ENCODE data around the gene KIR3DL2.
"Not testable (repeated sequence)": the region's sequence is repeated elsewhere in the genome, so short reads cannot be mapped to it uniquely, and the experiment has no call there.

KIR3DL2 gene

DNA sequence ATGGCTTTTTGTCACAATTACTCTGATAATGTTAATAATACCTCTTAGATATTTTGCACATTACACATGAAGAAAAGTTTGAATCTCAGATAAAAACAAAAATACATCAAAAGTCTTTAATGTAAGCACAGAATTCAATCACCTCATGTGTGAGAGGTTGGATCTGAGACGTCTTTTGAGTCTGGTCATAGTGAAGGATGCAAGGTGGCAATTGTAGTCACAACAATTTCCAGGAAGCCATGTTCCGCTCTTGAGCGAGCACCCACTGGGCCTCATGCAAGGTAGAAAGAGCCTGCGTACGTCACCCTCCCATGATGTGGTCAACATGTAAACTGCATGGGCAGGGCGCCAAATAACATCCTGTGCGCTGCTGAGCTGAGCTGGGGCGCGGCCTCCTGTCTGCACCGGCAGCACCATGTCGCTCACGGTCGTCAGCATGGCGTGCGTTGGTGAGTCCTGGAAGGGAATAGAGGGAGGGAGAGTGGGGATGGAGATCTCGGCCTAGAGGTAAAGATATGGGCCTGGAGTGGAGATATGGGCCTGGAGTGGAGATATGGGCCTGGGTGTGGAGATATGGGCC lies at the start of gene KIR3DL2:
KIR3DL2 (plus strand) TSS at position 383 of the 580 bp plus-strand sequence; CDS start at position 416, 33 bp downstream.
- not testable (repeated sequence) for H3K4me1 ChIP-seq (ENCODE audit: insufficient read depth, low read length); H3K27me3 ChIP-seq (ENCODE audit: insufficient read depth, low read length); H3K9ac ChIP-seq (ENCODE audit: low read depth, low read length); H3K36me3 ChIP-seq (ENCODE audit: insufficient read depth, low read depth, low read length); H3K4me3 ChIP-seq (ENCODE audit: low read length); H3K27ac ChIP-seq (ENCODE audit: low read length)
- H3K9me3 ChIP-seq (ENCODE audit: insufficient read depth, low read depth, low read length) = peaks cover 79% of the 10 kb centered on the region

DNA sequence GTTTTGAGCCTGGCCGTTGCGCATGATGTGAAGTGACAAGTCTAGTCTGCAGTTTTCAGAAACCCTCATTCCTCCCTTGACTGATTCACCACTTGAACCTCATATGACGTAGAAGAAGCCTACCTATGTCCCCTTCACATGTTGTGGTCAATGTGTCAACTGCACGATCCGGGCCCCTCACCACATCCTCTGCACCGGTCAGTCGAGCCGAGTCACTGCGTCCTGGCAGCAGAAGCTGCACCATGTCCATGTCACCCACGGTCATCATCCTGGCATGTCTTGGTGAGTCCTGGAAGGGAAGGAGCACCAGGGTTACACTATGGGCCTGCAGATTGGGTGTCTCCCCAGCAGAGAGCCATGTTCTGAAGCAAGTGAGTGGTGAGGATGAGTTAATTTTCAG lies 46.8 kb upstream of the KIR3DL2 start, which contains the start of gene KIR2DL4:
KIR2DL4 (plus strand) TSS at position 201 of the 400 bp plus-strand sequence; CDS start at position 243, 42 bp downstream.
- Histone ChIP-seq H3K4me3 (ENCODE audit: low read length) (no peak within 1 kb of the TSS), H3K27ac (ENCODE audit: low read length) (no peak within 1 kb of the TSS), H3K9ac (ENCODE audit: low read depth, low read length) (no peak within 1 kb of the TSS), H3K27me3 (ENCODE audit: insufficient read depth, low read length) (no peaks in the 10 kb centered on the region), H3K4me1 (ENCODE audit: insufficient read depth, low read length) (no peaks in the 10 kb centered on the region), H3K36me3 (ENCODE audit: insufficient read depth, low read depth, low read length) (no peaks in the 10 kb centered on the region), H3K9me3 (ENCODE audit: insufficient read depth, low read depth, low read length) (peaks cover 75% of the 10 kb centered on the region)

DNA sequence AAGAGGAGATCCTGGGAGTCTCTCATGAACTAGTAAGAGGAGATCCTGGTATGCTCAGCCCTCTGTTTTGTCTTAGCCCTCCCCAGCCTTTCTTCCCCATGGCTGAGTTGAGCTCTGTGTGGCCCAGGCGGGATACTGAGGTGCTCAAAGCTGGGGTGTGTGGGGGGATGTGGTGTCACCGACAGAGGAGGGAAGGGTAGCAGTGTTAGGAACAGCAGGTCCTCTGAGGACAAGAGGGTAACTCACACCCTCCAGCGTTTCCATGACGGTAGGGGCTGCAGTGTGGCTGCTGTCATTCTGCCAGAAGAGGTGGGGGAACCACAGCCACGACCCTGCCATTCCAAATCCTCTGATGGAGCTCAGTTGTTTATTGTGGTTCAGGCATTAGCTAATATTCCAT lies 46.1 kb upstream of the KIR3DL2 start:
- peaks cover 82% of the 10 kb centered on the region for H3K9me3 ChIP-seq (ENCODE audit: insufficient read depth, low read depth, low read length)

DNA sequence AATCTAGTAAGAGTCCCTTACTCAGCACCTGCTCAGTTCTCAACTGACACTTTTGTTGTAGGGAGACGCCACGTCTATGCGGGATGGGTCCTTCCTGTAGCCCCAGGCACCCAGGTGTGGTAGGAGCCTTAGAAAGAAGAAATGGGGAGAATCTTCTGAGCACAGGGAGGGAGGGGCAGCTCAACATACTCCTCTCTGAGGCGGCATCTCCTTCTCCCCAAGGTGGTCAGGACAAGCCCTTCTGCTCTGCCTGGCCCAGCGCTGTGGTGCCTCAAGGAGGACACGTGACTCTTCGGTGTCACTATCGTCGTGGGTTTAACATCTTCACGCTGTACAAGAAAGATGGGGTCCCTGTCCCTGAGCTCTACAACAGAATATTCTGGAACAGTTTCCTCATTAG lies 45.7 kb upstream of the KIR3DL2 start:
- Histone ChIP-seq H3K36me3 (ENCODE audit: insufficient read depth, low read depth, low read length) (no peaks in the 10 kb centered on the region), H3K9me3 (ENCODE audit: insufficient read depth, low read depth, low read length) (peaks cover 87% of the 10 kb centered on the region)

More for the DNA sequence above, 46.1 kb upstream of the KIR3DL2 start:
- no peaks in the 10 kb centered on the region for H3K36me3 ChIP-seq (ENCODE audit: insufficient read depth, low read depth, low read length)
- H3K27me3 ChIP-seq (ENCODE audit: insufficient read depth, low read length) = no peaks in the 10 kb centered on the region
- no peak overlapping the region for H3K4me3 ChIP-seq (ENCODE audit: low read length)
- H3K9ac ChIP-seq (ENCODE audit: low read depth, low read length) = no peak overlapping the region
- H3K27ac ChIP-seq (ENCODE audit: low read length) = no peak overlapping the region
- no peaks in the 10 kb centered on the region for H3K4me1 ChIP-seq (ENCODE audit: insufficient read depth, low read length)

DNA sequence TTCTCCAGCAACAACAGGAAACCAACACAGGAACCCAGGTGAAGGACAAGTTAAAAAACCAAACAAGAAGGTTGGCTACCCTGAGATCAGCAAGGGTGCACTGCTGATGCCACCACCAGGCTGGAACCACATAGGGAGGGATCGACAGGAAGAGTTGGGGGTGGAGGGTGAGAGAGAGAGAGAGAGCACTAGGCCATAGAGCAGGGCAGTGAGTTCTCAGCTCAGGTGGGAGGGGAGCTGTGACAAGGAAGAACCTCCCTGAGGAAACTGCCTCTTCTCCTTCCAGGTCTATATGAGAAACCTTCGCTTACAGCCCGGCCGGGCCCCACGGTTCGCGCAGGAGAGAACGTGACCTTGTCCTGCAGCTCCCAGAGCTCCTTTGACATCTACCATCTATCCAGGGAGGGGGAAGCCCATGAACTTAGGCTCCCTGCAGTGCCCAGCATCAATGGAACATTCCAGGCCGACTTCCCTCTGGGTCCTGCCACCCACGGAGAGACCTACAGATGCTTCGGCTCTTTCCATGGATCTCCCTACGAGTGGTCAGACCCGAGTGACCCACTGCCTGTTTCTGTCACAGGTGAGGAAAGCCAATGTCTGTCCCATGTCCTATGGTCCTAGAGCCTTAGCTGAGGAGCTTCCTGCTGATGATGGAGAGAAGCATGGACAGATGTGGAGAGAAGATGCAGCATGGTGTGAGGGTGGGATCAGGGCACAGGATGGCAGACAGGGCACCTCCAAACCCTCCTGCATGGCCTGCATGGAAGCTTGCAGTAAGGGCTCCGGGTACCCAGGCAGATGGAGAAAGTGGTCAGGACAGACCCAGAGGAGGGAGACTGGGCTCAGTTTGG lies 44.4 kb upstream of the KIR3DL2 start:
- Histone ChIP-seq H3K9me3 (ENCODE audit: insufficient read depth, low read depth, low read length) (peaks cover 98% of the 10 kb centered on the region), H3K27ac (ENCODE audit: low read length) (no peak overlapping the region), H3K4me1 (ENCODE audit: insufficient read depth, low read length) (no peaks in the 10 kb centered on the region), H3K9ac (ENCODE audit: low read depth, low read length) (no peak overlapping the region), H3K27me3 (ENCODE audit: insufficient read depth, low read length) (no peaks in the 10 kb centered on the region), H3K36me3 (ENCODE audit: insufficient read depth, low read depth, low read length) (no peaks in the 10 kb centered on the region), H3K4me3 (ENCODE audit: low read length) (no peak overlapping the region; the same call in 1 of the 2 replicates)

More for the DNA sequence above, 45.7 kb upstream of the KIR3DL2 start:
- no peaks in the 10 kb centered on the region for H3K27me3 ChIP-seq (ENCODE audit: insufficient read depth, low read length)
- no peaks in the 10 kb centered on the region for H3K4me1 ChIP-seq (ENCODE audit: insufficient read depth, low read length)
- no peak overlapping the region for H3K27ac ChIP-seq (ENCODE audit: low read length)
- H3K4me3 ChIP-seq (ENCODE audit: low read length) = no peak overlapping the region
- H3K9ac ChIP-seq (ENCODE audit: low read depth, low read length) = no peak overlapping the region

DNA sequence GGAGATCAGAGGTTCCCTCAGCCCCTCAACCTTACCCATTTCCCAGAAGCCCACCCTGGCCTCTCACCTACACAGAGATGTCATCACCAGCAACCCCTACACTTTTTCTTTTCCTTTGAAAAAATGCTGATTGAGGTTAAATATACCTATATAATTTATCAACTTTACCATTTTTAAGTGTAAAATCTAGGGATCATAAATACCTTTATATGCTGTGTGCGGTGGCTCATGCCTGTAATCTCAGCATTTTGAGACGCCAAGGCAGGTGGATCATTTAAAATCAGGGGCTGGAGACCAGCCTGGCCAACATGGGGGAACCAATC lies 43.8 kb upstream of the KIR3DL2 start:
- Histone ChIP-seq H3K27ac (ENCODE audit: low read length) (no peak overlapping the region), H3K4me3 (ENCODE audit: low read length) (no peak overlapping the region), H3K36me3 (ENCODE audit: insufficient read depth, low read depth, low read length) (no peaks in the 10 kb centered on the region), H3K9ac (ENCODE audit: low read depth, low read length) (no peak overlapping the region), H3K4me1 (ENCODE audit: insufficient read depth, low read length) (no peaks in the 10 kb centered on the region), H3K27me3 (ENCODE audit: insufficient read depth, low read length) (no peaks in the 10 kb centered on the region), H3K9me3 (ENCODE audit: insufficient read depth, low read depth, low read length) (peaks cover 97% of the 10 kb centered on the region)

DNA sequence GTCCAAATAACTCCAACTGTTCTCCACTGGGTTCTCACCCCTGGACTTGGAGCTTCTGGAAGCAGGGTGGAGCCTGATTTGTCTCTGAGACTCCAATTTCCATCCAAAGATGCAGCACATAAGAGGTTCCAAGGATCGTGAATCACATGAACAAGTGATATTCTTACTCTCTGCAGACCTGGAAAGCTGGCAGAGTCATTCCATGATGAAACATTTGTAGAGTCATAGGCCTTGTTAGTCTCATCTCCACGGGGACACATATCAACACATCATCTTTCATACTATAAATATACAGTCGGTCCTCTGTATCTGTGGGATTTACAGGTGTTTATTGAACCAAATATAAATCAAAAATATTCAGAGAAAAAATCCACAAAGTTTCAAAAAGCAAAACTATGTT lies 35.7 kb upstream of the KIR3DL2 start:
- H3K4me3 ChIP-seq (ENCODE audit: low read length); H3K27ac ChIP-seq (ENCODE audit: low read length); H3K4me1 ChIP-seq (ENCODE audit: insufficient read depth, low read length); H3K9ac ChIP-seq (ENCODE audit: low read depth, low read length); H3K36me3 ChIP-seq (ENCODE audit: insufficient read depth, low read depth, low read length); H3K27me3 ChIP-seq (ENCODE audit: insufficient read depth, low read length): not testable (repeated sequence)
- peaks cover 93% of the 10 kb centered on the region for H3K9me3 ChIP-seq (ENCODE audit: insufficient read depth, low read depth, low read length)

DNA sequence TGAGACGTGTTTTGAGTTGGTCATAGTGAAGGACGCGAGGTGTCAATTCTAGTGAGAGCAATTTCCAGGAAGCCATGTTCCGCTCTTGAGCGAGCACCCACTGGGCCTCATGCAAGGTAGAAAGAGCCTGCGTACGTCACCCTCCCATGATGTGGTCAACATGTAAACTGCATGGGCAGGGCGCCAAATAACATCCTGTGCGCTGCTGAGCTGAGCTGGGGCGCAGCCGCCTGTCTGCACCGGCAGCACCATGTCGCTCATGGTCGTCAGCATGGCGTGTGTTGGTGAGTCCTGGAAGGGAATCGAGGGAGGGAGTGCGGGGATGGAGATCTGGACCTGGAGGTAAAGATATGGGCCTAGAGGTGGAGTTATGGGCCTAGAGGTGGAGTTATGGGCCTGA lies 34.0 kb upstream of the KIR3DL2 start, which contains the start of gene KIR3DL1:
KIR3DL1 (plus strand) TSS at position 218 of the 400 bp plus-strand sequence.
- H3K4me1 ChIP-seq (ENCODE audit: insufficient read depth, low read length); H3K9ac ChIP-seq (ENCODE audit: low read depth, low read length); H3K4me3 ChIP-seq (ENCODE audit: low read length); H3K27ac ChIP-seq (ENCODE audit: low read length); H3K27me3 ChIP-seq (ENCODE audit: insufficient read depth, low read length); H3K36me3 ChIP-seq (ENCODE audit: insufficient read depth, low read depth, low read length): not testable (repeated sequence)
- H3K9me3 ChIP-seq (ENCODE audit: insufficient read depth, low read depth, low read length) = peaks cover 94% of the 10 kb centered on the region

DNA sequence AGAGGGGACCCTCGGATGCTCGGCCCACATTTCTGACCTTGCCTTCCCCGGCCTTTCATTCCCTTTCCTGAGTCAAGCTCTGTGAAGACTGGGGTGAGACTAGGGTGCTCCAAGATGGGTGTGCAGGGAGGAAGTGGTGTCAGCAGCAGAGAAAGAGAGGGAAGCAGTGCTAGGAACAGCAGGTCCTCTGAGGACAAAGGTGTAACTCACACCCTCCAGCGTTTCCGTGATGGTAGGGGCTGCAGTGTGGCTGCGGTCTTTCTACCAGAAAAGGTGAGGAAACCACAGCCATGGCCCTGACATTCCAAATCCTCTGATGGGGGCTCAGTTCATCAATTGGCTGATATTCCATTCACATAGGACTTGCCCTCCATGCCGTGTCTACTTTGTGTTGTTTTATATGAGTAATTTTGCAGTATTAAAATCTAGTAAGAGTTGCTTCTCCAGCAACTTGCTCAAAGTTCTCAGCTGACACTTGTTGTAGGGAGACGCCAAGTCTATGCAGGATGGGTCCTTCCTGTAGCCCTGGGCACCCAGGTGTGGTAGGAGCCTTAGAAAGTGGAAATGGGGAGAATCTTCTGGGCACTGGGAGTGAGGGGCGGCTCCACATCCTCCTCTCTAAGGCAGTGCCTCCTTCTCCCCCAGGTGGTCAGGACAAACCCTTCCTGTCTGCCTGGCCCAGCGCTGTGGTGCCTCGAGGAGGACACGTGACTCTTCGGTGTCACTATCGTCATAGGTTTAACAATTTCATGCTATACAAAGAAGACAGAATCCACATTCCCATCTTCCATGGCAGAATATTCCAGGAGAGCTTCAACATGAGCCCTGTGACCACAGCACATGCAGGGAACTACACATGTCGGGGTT lies 32.3 kb upstream of the KIR3DL2 start:
- no peak overlapping the region for H3K9ac ChIP-seq (ENCODE audit: low read depth, low read length)
- no peak overlapping the region for H3K4me3 ChIP-seq (ENCODE audit: low read length)
- no peak overlapping the region for H3K27ac ChIP-seq (ENCODE audit: low read length)
- no peaks in the 10 kb centered on the region for H3K36me3 ChIP-seq (ENCODE audit: insufficient read depth, low read depth, low read length)
- no peaks in the 10 kb centered on the region for H3K27me3 ChIP-seq (ENCODE audit: insufficient read depth, low read length)
- H3K9me3 ChIP-seq (ENCODE audit: insufficient read depth, low read depth, low read length) = peaks cover 85% of the 10 kb centered on the region
- no peaks in the 10 kb centered on the region for H3K4me1 ChIP-seq (ENCODE audit: insufficient read depth, low read length)

DNA sequence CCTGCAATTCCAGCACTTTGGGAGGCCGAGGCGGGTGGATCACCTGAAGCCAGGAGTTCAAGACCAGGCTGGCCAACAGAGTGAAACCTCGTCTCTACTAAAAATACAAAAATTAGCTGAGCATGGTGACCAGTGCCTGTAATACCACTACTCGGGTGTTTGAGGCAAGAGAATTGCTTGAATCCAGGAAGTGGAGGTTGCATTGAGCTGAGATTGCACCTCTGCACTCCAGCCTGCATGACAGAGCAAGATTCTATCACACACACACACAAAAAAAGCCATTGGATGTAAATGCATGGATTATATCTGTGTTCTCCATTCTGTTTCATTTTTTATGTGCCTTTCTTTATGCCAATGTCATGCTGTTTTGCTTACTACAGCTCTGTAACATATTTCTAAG lies 25.8 kb upstream of the KIR3DL2 start:
- not testable (repeated sequence) for H3K36me3 ChIP-seq (ENCODE audit: insufficient read depth, low read depth, low read length); H3K9ac ChIP-seq (ENCODE audit: low read depth, low read length); H3K27me3 ChIP-seq (ENCODE audit: insufficient read depth, low read length); H3K4me3 ChIP-seq (ENCODE audit: low read length); H3K27ac ChIP-seq (ENCODE audit: low read length); H3K4me1 ChIP-seq (ENCODE audit: insufficient read depth, low read length)
- H3K9me3 ChIP-seq (ENCODE audit: insufficient read depth, low read depth, low read length) = peaks cover 44% of the 10 kb centered on the region

DNA sequence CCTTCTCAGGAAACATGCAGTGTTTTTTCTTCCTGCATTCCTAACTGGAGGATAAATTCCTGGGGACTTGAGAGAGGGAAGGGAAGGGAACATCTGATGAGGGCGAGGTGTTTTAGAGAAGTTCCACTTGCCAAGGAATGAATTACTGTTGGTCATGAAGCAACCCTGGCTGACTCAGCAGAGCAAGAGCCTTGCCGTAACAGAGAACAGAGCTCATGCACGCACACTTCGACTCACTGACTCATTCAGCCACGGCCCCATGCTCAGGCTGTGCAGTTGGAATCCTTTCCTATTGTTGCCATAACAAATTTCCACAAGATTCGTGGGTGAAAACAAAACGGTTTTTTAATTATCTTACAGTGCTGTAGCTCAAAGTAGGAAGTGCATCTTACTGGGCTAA lies 24.9 kb upstream of the KIR3DL2 start:
- H3K36me3 ChIP-seq (ENCODE audit: insufficient read depth, low read depth, low read length); H3K27me3 ChIP-seq (ENCODE audit: insufficient read depth, low read length); H3K27ac ChIP-seq (ENCODE audit: low read length); H3K4me3 ChIP-seq (ENCODE audit: low read length); H3K9ac ChIP-seq (ENCODE audit: low read depth, low read length); H3K4me1 ChIP-seq (ENCODE audit: insufficient read depth, low read length): not testable (repeated sequence)
- H3K9me3 ChIP-seq (ENCODE audit: insufficient read depth, low read depth, low read length) = peaks cover 41% of the 10 kb centered on the region

All from iPS-20b (cell line).